ENCODE results near the gene CTRB2. TPM values are rescaled to one million over a fixed set of nuclear protein-coding genes. Genes with fewer than 3 reads are reported as not detected.
A peak's percentile ranks its signal among the peaks of the same experiment; 100 is the strongest.

Gene CTRB2
- total RNA-seq, 3 donors from 2014 or later = not detected

DNA sequence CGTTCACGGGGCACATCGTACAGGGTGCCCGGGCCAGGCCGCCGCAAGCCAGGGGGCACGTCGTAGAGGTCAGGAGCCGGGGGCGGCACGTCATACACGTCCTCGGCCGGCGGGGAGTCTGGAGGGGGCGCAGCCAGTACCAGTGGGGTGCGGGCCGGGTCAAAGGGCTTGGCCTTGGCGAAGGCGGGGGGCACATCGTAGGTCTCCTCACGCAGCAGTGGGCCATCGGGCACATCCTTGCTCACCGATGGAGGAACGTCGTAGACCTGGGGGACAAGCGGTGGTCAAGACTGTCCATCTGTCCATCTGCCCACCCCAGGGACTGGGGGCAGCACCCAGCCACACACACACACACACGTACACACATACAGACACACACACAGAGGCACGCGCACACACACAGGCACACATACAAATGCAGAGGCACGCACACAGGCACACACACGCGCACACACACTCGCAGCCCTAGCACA, 28.8 kb upstream of the CTRB2 start:
- Histone ChIP-seq H3K36me3 (ENCODE audit: low read depth) (peaks cover 3% of the 10 kb centered on the region), H3K4me1 (ENCODE audit: low read depth) (no peaks in the 10 kb centered on the region), H3K9me3 (no peaks in the 10 kb centered on the region), H3K4me3 (no peak overlapping the region)
- ATAC-seq = no peak
- TF ChIP-seq, protein P1, sequence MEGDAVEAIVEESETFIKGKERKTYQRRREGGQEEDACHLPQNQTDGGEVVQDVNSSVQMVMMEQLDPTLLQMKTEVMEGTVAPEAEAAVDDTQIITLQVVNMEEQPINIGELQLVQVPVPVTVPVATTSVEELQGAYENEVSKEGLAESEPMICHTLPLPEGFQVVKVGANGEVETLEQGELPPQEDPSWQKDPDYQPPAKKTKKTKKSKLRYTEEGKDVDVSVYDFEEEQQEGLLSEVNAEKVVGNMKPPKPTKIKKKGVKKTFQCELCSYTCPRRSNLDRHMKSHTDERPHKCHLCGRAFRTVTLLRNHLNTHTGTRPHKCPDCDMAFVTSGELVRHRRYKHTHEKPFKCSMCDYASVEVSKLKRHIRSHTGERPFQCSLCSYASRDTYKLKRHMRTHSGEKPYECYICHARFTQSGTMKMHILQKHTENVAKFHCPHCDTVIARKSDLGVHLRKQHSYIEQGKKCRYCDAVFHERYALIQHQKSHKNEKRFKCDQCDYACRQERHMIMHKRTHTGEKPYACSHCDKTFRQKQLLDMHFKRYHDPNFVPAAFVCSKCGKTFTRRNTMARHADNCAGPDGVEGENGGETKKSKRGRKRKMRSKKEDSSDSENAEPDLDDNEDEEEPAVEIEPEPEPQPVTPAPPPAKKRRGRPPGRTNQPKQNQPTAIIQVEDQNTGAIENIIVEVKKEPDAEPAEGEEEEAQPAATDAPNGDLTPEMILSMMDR (IDR thresholded peaks at IDR 0.05) = no peak
- intact Hi-C loops (cut with DNase I, micrococcal nuclease) = loop anchor here in 1 of 2 donors (10.0 kb wide), 1 partner anchor 149 kb away; no protein-coding TSS in a partner anchor
- peak in 2 of 3 donors; percentile 38 to 53 for DNase-seq

DNA sequence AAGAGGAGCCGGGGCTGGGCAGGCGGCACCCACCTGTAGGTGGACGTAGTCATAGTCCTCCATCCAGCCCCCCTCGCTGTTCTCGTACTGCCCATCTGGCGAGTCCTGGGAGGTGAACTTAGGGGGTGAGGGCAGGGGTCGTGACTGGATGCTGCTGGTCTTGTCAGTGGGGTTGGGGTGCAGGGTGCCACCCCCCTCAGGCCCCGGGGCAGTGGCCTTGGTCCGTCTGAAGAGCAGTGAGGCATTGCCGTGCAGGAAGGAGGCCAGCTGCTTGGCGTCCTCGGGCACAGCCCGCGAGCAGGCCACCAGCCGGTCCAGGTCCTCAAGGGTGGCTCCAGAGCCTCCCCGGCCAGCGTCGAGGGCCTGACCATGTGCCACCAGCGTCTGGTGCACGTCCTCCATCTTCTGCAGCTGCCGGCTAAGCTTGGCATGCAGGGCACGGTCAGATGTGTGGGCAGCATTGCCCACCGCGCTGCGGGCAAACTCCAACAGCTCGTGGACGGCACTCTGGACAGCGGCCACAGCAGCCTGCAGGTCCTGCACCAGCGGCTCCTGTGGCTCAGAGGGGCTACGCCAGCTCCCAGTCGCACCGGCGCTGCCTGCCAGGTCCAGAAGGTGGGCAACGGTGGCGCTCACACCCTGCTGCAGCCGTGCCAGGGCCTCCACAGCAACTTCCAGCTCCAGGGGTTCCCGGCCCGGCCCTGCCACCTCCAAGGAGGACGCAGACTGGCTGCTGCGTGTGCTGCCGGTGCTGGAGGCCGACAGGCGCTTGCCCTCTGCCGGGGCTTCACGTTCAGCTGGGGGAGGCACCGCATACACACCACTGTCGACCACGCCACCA, 28.1 kb upstream of the CTRB2 start:
- ATAC-seq (no peak), DNase-seq (peak in 2 of 3 donors; percentile 35 to 51)
- peaks cover 3% of the 10 kb centered on the region for H3K36me3 ChIP-seq (ENCODE audit: low read depth)
- no peaks in the 10 kb centered on the region for H3K9me3 ChIP-seq
- TF ChIP-seq, protein P1 (IDR thresholded peaks at IDR 0.05) = no peak
- intact Hi-C loops (cut with DNase I, micrococcal nuclease) = loop anchor here in 1 of 2 donors (10.0 kb wide), 1 partner anchor 150 kb away; no protein-coding TSS in a partner anchor
- no peaks in the 10 kb centered on the region for H3K4me1 ChIP-seq (ENCODE audit: low read depth)
- H3K4me3 ChIP-seq = no peak overlapping the region

DNA sequence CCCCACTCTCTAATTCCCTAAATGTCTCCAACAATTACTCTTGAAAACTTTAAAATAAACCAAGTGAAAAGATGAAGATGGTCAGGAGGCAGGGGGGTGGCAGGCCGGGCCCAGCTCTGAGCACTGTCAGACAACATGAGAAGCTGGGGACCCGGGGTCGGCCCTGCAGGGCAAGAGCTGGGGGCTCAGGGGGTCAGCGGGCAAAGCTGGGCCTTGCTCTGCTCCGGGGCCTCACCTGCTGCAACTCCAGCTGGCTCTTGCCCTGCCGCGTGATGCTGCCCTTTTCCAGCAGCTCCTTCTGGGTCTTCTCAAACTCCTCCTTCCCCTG, 26.6 kb upstream of the CTRB2 start:
- TF ChIP-seq, protein P1 (IDR thresholded peaks at IDR 0.05) = no peak
- H3K9me3 ChIP-seq = no peaks in the 10 kb centered on the region
- H3K4me3 ChIP-seq = no peak overlapping the region
- DNase-seq = no peak
- H3K4me1 ChIP-seq (ENCODE audit: low read depth) = no peaks in the 10 kb centered on the region
- intact Hi-C loops (cut with DNase I, micrococcal nuclease) = loop anchor here in 1 of 2 donors (10.0 kb wide), 1 partner anchor 151 kb away; no protein-coding TSS in a partner anchor
- no peak for ATAC-seq
- H3K36me3 ChIP-seq (ENCODE audit: low read depth) = peaks cover 3% of the 10 kb centered on the region

DNA sequence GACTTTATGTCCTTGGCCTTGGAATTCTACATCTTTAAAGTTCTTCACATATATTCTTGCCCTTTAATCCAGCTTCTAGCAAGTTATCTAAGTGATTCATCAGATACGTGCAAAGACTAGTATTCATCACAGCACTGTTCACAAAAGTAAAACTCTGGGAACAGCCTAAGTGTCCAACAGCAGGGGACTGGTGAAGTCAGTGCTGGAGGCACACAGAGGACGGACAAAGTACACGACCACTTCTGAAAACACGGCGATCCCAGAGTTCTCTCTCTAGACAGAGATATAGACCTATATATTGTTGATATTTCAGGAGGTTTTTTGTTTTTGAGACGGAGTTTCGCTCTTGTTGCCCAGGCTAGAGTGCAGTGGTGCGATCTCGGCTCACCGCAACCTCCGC, 24.6 kb upstream of the CTRB2 start:
- intact Hi-C loops (cut with DNase I, micrococcal nuclease) = loop anchor here in 1 of 2 donors (10.0 kb wide), 1 partner anchor 153 kb away; no protein-coding TSS in a partner anchor
- TF ChIP-seq, protein P1 (IDR thresholded peaks at IDR 0.05) = no peak
- ATAC-seq (no peak), DNase-seq (no peak)
- Histone ChIP-seq H3K4me1 (ENCODE audit: low read depth) (no peaks in the 10 kb centered on the region), H3K4me3 (no peak overlapping the region), H3K36me3 (ENCODE audit: low read depth) (peaks cover 3% of the 10 kb centered on the region), H3K9me3 (no peaks in the 10 kb centered on the region)

DNA sequence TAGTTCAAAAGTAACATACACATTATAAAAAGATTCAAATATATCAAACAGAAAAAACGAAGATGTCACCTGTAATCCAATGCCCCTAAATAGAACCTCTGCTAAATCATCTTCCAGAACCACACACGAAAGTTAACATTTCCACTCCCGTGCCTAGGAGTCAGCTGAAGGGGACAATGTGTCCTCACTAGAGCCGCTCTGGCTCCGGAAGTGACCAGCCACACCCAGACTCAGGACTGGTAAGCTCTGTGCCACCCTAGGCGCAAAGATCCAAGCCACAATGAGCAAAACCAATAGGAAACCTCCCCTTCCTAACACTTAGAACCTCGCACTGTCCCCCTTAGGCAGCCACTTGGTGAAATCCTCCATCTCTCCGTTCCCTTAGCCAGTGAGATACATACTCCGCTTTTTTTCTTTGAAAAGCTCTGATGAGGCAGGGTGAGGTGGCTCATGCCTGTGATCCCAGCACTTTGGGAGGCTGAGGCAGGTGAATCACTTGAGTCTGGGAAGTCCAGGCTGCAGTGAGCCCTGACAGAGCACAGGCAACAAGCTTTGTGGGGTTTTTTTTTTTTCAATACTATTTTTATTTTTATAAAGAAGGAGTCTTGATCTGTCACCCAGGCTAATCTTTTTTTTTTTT, 23.6 kb upstream of the CTRB2 start:
- TF ChIP-seq, protein P1 (IDR thresholded peaks at IDR 0.05) = no peak
- no peaks in the 10 kb centered on the region for H3K4me1 ChIP-seq (ENCODE audit: low read depth)

More for the DNA sequence above, 23.6 kb upstream of the CTRB2 start:
- DNase-seq (no peak), ATAC-seq (no peak)
- no peak overlapping the region for H3K4me3 ChIP-seq
- H3K36me3 ChIP-seq (ENCODE audit: low read depth) = peaks cover 3% of the 10 kb centered on the region
- no peaks in the 10 kb centered on the region for H3K9me3 ChIP-seq
- intact Hi-C loops (cut with DNase I, micrococcal nuclease) = loop anchor here in 1 of 2 donors (10.0 kb wide), 1 partner anchor 154 kb away; no protein-coding TSS in a partner anchor

Data from mucosa of descending colon (tissue), 3 donors.